Umbilical cord (tissue), 2 donors: ENCODE measurements around the gene FOXE3. TPM values are rescaled to one million over a fixed set of nuclear protein-coding genes. Genes with fewer than 3 reads are reported as not detected.

Experiments used
- DNase-seq: peaks from one replicate; pipeline ENCODE4 v3.0.0-alpha.2; 2015; ENCODE audit warnings: low spot score
- total RNA-seq: library from RNA; depleted of rRNA; stranded (reverse); fragments of >200 nt; gene quantifications from one replicate; pipeline ENCODE4 v1.2.3, GENCODE V29; 2014; ENCODE audit warnings: low replicate concordance; ENCODE audit not compliant: insufficient read depth

The FOXE3 gene
- total RNA-seq, 1 donor from 2014 or later, result not detected

DNA sequence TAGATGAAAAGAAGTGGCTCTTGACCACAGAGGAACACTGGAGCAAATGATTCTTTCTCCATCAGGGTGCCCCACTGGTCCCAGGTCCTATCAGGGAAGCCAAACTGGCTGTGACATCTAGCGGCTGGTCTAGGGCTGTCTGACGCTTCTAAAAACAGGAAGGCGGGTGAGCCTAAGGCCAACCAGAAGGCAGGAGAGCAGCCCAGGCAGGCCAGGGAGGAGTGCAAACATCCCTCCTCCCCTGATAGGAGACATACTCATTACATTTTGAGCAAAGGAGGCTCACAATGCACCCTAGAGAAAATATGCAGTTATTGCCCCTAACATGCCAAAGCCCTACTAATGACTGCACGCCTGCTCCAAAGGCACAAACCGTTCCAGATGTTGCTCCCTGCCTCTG lies 10.4 kb upstream of the FOXE3 start:
- no peak for DNase-seq

DNA sequence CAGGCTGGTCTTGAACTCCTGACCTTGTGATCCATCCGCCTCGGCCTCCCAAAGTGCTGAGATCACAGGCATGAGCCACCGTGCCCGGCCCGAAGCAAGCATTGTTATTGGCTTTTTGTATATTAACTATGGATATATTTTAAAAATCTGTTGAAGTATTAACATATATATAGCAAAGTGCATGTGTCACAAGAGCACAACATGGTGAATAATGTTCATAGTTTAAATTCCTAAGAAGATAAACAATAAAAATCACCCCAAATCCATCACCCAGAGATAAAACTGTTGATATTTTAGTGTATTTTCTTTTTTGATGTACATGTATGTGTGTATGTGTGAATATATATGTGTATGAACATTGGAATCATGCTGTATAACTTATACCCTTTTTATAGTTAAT lies 9.1 kb upstream of the FOXE3 start:
- no peak for DNase-seq

DNA sequence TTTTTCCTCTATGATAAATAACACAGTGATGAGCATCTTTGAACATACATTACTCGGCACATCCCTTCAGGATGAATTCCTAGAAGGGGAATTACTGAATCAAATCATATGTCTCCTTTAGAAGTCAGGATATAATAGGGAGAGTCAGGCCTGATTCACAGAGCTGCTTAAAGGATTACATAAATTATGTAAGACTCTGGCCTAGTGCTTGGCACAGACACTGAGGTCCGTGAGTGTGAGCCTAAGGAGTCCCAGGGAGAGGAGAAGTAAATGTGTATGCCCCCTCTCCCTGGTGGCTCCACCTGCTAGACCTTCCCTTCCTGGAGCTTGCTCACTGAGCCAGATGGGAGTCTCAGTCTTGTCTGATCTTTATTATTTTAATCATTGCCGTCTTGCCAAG lies 8.6 kb upstream of the FOXE3 start:
- DNase-seq, result no peak

DNA sequence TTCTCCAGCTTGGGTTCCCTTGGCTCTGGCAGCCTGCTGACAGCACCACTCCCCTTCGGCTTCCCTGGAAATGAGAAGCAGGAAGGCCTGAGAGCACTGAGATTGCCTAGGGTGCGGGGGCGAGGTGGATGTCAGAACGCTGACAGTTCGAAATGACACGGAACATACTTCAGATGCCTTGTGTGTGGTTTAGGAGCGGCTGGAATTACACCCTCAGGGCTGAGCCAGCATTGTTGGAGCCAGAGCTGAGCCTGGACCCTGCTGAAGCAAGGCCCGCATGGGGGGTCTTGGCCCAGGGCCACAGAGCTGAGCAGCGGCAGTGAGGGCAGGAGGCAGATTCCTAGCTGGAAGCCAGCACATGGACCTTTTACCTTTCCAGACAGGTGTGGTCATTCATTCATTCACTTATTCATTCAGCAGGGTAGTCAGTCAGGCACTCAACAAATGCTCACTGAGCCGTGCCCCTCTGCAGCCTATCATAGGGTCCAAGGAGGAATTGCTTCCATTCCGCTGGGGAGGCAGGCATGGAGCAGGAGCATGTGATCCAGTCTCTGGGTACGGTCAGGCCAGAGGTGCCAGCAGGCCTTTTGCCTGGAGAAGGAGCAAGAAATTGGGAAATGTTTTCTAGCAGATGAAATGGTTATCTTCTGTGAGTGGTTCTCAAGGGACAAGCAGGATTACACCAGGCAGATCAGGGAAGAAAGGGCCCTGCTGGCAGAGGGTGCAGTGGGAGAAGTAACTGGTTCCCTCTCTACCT lies 6.6 kb upstream of the FOXE3 start:
- DNase-seq, result peak; percentile 56

DNA sequence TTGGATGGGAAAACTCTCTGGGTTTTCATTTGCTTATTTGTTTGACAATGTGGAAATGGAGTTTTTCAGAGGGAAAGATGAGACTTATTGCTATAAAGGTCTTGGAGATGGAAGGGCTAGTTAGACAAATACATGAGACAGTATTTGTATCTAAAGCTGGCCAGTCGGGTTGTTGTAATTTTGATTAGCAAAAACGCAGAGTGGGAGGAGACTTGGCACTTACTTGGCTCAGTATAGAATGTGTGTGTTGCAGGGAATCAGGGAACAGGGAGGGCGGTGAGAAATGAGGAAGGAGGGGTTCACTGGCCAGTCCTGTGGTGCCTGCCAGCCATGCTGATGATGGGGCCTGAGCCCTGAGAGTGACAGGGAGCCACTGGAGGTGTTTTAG lies 6.0 kb upstream of the FOXE3 start:
- DNase-seq, result no peak

DNA sequence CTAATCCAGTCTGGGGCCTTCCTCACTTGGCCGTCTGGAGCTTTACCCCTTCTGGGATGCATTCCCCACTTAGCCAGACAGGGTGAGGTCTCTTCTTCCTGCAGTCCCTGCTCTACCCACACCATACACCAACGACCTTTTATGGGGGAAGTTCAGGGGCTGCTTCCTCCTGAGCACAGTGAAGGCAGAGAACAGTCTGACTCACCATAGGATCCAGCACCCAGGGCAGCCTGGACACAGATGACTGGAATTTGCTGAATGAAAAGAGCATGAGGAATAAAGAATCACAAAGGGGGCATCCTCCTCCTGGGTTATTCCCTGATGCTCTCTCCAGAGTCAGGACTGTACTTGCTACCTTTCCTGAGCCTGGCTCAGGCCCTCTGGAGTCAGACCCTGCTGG lies 4.6 kb upstream of the FOXE3 start:
- DNase-seq, result no peak

DNA sequence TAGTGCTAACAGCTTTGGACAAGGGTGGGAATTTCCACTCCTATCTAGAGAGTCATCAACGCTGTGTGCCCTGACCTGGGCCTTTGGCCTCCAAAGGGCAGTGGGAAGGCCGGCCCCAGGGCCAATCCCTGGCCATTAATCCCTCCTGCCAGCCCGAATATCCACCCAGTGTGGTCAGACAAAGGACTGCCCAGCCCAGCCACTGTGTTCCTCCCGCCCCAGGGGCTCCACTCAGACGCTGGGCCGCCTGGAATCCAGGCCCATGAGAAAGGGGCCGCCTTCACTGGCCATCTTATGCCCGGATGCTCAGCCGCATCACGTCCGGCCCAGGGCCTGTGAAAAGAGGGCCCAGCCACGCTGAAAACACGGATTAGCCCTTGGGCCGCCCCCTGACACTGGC lies 3.6 kb upstream of the FOXE3 start:
- DNase-seq, result no peak

DNA sequence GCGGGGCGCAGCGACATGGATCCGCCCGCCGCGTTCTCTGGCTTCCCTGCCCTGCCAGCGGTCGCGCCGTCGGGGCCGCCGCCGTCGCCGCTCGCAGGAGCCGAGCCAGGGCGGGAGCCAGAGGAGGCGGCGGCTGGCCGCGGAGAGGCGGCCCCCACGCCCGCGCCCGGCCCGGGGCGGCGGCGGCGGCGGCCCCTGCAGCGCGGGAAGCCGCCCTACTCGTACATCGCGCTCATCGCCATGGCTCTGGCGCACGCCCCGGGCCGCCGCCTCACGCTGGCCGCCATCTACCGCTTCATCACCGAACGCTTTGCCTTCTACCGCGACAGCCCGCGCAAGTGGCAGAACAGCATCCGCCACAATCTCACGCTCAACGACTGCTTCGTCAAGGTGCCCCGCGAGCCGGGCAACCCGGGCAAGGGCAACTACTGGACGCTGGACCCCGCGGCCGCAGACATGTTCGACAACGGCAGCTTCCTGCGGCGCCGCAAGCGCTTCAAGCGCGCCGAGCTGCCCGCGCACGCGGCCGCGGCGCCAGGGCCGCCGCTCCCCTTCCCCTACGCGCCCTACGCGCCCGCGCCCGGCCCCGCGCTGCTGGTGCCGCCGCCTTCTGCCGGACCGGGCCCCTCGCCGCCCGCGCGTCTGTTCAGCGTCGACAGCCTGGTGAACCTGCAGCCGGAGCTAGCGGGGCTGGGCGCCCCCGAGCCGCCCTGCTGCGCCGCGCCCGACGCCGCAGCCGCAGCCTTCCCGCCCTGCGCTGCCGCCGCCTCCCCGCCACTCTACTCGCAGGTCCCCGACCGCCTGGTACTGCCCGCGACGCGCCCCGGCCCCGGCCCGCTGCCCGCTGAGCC lies 459 bp downstream of the FOXE3 start:
- DNase-seq, result no peak

DNA sequence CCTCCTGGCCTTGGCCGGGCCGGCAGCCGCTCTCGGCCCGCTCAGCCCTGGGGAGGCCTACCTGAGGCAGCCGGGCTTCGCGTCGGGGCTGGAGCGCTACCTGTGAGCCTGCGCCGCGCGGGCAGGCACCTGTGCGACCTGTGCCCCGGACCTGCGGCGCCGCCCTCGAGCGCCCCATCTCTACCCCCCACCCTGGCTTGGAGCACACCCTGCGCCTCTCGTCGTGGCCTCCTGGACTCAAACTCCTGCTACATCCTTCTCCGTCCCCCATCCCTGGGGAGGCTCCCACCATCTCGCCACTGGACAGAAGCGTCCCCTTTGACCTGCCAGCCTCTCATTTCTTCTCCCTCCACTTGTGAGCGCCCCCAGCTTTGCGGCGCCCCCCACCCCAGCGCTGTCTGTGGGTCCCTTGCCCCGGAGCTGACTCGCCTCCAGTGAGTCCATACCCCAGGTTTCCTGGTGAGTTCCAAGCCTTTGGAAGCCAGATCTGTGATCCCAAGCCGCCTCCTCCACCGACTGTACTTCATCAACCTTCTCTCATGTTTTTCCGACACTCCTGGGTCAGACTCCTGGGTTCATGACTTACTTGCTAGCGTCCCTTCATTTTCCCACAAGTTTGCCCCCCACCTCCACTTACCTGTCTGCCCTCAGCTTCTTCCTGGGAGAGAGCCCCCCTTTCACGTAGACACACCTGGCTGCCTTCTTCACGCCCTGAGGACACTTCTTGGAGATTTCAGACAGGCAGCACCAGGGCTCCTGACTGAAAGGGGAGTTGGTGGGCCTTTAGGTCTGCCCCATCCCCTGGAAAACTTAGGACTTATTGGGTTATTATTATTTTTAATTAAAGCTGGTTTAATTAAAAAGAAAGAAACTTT lies 1.3 kb downstream of the FOXE3 start:
- DNase-seq, result no peak

DNA sequence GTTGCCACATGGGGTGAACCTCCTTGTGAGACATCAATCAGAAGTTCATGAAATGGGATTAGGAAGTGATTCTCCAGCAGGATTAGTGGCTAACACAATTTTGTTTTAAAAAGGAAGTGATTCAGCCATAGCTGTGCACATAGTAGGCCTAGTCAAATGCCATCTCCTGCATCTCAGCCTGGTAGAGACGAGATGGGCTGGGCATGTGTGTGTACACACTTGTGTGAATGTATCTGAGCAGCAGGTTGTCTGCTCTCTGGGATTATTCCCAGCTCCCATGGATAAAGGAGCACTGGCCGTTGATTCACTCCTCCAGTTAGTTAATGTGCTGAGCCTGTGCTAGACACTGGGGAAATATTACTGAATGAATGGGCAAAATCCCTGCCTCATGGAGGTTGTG lies 2.0 kb downstream of the FOXE3 start:
- DNase-seq, result no peak

DNA sequence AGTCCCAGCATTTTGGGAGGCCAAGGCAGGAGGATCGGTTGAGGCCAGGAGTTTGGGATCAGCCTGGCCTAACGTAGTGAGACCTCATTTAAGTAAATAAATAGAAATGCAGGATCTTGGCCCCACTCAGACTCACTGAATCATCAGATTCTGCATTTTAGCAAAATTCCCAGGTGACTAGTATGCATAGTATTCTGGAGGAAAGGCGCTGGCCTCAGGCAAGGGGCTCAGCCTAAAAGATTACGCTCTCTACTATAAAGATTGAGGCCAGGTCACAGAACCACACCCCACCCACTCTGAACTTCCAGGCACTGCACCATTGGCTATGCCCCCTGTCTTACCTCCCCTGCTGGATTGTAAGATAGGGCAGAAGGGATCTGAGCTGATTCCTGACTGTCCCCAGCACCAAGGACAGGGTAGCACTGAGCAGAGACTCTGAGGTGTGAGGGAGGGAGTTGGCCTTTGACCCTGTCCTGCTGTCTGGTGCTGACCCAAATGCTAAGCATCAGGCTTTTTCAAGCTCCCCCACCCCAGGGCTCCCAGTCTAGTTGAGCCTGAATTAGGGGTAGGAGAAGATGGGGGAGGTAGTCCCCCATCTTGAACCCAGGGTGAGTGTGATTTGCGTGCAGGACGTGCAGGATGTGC lies 2.7 kb downstream of the FOXE3 start:
- no peak for DNase-seq

DNA sequence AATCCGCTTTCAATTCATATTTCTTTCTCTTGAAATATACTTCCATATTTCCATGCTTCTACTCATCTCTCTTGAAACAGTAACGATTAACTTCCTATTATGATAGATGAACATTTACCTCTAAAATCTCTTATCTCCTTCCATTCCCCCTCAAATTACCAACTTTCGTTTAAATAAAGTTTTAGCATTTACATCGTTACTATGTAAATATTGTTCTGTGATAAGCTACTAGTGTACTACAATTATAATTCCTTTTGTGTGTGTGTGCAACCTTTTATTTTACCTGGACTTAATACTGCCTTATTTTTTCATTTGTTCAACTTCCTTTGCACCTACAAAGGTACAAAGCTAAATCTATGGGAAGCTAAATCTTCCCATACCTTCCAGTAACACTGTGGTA lies 4.5 kb downstream of the FOXE3 start:
- DNase-seq, result no peak

DNA sequence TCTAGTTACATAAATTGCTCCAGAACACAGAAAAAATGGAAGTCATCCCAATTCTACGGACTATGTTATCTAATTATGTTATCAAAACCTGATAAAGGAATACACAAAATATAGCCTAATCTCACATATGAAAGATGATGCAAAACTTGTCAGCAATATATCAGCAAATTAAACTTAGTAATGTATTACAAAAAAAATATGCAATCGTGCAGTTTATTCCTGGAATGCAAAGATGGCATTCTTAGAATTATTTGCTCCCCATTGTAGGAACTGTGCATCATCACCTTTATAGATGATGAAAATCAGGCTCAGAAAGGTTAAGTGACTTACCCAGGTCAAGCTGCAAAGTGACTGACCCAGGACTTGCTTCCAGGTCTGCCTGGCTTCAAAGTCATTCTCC lies 7.8 kb downstream of the FOXE3 start:
- no peak for DNase-seq

DNA sequence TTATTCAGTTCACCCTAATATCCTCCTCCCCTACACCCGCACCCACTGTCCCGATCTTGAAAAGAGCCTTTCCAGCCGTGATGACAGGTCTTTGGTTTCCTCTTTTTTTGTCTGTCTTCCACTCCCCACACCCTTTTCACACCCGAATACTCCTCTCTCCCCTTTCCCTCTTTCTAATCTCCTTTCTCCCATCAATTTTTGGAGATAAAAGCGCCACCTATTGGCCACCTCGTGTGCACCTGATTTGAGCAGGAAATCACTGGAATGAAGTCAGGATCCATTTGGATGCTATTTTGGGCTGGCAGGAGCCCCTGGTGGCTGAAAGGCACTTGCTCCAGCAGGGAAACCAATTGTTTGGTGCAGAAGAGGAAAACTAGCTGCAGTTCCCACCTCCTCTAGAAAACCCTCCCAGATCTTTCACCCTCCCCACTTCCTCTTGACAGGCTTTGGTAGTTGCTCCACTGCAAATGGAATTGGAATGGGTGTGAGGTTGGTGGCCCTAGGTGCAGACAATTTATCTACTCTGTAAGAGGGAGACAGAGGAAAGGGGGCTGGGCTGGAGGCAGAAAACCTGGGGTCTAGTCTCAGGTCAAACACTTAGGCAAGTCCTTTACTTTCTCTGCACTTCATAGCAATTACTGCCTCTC lies 8.4 kb downstream of the FOXE3 start:
- DNase-seq, result no peak

DNA sequence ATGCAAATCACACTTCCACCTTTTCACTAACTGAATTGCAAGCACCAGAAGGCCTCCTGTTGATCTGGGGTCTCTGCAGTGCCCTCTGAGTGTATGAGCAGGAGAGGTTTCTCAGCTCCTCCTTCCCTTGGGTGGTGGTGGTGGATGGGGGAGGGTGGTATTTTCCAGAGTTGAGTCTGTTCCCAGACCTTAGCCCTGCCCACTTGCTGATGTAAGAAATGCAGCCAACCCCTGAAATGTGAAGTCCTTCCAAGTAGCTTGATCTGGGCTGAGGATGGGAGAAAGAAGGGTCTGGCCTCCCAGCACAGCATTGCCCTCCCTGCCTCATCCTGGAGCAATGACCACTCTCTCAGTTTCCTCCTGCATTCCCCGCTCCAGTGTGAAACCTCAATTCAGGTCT lies 15.4 kb downstream of the FOXE3 start:
- DNase-seq, result no peak

DNA sequence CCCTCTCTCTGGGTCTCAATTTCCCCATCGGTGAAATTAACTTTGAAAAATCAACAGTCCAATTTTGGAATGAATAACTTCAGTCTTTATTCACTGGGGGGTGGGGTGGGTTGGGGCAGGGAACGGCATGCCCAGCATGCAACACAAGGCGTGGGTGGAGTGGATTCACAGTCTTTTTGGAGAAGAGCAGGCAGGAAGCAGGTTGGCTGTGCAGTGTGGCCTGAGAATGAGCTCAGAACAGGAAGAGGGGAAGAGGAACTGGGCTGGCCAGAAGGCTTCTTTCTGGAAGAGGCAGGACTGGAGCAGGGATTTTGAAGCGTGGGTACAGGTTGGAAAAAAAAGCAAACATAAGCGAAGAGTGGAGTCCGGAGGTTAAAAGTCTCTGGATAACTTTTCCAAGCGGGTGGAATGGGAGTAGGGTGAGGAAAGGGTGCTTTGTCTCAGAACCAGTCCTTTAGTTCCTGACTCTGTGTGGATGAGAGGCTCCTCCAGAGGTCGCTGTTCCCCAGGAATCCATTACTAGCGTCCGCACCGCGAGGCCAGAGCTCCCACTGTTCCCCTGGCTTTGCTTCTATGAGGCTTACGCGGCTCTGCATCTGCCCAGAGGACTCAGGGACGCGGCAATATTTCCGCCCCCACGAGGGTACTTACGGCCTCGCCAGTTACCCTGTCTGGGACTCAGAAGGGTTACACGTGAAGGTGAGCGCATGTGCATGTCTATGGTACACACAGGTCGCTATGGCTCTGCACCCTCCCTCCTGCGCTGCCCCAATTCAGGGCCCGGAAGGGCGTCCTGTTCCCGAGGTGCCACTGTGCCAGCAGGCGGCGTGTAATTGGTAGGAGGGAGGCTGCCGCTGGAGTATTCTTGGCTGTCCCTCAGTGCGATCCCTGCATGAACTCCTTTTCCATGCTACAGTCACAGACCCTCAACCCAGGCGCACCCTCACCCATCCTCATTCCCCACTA lies 16.3 kb downstream of the FOXE3 start:
- DNase-seq, result peak; percentile 88

DNA sequence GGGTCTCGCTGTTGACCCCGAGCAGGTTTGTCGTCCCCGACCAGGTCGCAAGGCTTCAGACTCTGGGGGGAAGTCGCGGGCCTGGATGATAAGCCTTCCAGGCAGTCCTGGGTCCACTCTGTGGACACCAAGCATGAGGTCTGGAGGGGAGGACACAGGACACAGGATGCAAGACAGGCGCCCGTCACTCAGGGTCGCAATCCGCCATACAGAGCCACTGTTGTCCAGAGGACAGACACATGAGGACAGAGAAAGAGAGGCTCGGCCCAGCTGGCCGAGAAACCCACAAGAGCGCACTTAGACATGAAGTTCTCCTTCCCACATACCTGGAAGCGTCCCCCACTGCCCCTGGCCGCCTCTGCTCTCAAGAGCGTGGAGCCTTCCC lies 16.9 kb downstream of the FOXE3 start:
- DNase-seq, result no peak

DNA sequence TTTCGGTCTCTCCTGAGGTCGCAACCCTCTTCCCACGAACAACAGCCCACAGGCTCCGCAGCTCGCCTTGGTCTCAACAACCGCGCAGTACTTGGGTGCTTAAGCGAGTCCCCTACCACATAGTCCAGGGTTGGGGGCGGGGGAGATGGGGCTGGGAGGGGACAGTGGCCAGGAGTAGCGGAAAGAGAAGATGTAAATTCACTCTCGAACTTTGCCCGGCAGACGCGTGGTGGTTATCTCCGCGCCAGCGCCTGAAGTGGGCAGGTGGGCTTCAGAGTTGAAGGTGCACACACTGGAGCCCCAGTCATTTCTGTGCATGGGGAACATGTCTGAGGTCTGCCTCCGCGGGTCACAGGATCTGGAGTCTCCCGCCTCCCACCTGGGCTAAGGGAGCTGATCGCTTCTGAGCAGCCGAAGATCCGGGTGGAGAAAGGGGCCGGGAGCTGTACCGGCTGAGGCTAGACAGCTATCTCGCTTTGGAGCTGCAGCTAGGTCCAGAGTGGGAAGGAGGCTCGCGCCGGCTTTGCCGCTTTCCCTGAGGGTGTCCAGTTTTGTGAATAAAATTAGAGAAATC lies 17.5 kb downstream of the FOXE3 start:
- DNase-seq, result no peak

DNA sequence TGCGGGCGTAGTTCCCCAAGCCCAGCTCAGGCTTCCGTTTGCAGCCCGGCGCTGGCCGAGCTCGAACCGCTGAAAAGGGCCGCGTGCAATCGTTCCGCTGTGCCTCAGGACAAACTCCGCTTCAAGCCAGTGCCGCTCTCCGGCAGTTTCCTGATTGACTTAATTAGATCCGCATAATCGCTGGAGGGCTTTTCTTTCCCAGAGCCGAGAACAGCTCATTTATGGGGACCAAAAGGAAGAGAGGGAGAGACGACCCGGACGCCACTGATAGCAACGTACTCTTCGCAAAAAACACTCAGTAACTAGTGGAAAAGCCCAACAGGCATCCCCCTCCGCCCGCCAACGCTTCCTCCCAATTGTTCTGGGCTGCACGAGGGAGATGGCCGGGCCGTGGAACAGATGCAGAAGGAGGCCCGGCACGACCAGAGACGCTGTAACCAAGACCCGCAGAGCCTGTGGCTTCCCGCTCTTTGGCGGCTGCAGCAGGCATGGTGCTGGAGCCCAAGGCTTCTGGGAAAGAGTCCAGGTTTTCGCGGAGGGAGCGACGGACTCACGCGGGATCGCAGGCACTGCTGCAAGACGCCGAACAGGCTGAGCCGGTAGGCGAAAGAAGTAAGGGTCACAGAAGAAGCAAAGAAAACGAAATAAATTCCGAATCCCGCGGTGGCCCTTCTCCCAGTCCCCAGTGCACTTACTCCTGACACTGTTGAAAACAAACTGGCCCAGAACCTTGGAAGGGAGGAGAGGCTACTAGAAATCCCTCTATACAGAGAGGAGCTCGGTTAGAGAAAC lies 18.2 kb downstream of the FOXE3 start:
- peak; percentile 63 for DNase-seq
